Fibroblast of lung (primary cell): ENCODE results near the gene KATNBL1. TPM values are rescaled to one million over a fixed set of nuclear protein-coding genes. Genes with fewer than 3 reads are reported as not detected.
"Not testable (repeated sequence)": the region's sequence is repeated elsewhere in the genome, so short reads cannot be mapped to it uniquely, and the experiment has no call there.

ENCODE experiments used
- DNase-seq, 2 donors: peaks; one replicate each; pipeline versions ENCODE4 v3.0.0 to v3.0.0-alpha.2; 2010; ENCODE audit warnings: low read depth in 2 of 2
- H2AFZ ChIP-seq: 2 replicates; pipeline ENCODE4 v1.5.1; 2012; ENCODE audit warnings: low read length, control low read depth, inconsistent platforms
- H3K27ac ChIP-seq: 2 replicates; pipeline ENCODE4 v1.5.1; 2011; ENCODE audit warnings: low read length, control low read depth; ENCODE audit not compliant: insufficient read depth
- H3K27me3 ChIP-seq: 2 replicates; pipeline ENCODE4 v1.5.1; 2011; ENCODE audit warnings: mild to moderate bottlenecking, low read length; ENCODE audit not compliant: control insufficient read depth, insufficient read depth
- H3K36me3 ChIP-seq: 2 replicates; pipeline ENCODE4 v1.5.1; 2011; ENCODE audit warnings: low read length; ENCODE audit not compliant: control insufficient read depth, insufficient read depth
- H3K4me1 ChIP-seq: 2 replicates; pipeline ENCODE4 v1.5.1; 2011; ENCODE audit warnings: low read length; ENCODE audit not compliant: control insufficient read depth, insufficient read depth; ENCODE audit errors: extremely low read depth
- H3K4me2 ChIP-seq: 2 replicates; pipeline ENCODE4 v1.5.1; 2011; ENCODE audit warnings: low read length, control low read depth; ENCODE audit not compliant: insufficient read depth; ENCODE audit errors: extremely low read depth
- H3K4me3 ChIP-seq, 4 experiments: fragments of 200-600 bp in 1 of 4; sonication (generic) in 1 of 4; replicated peaks in 1 of 4; 2 replicates each; pipeline ENCODE4 v1.5.1; 2011 to 2016; ENCODE audit warnings: low read length in 4 of 4, low read depth in 3 of 4, mild to moderate bottlenecking in 3 of 4, control low read depth in 2 of 4, inconsistent platforms in 1 of 4, mixed read lengths in 1 of 4; ENCODE audit not compliant: insufficient read depth in 1 of 4; ENCODE audit errors: control extremely low read depth in 1 of 4
- H3K79me2 ChIP-seq: 2 replicates; pipeline ENCODE4 v1.5.1; 2012; ENCODE audit warnings: mild to moderate bottlenecking, low read length, inconsistent platforms; ENCODE audit not compliant: control insufficient read depth, insufficient read depth
- H3K9ac ChIP-seq: 2 replicates; pipeline ENCODE4 v1.5.1; 2011; ENCODE audit warnings: mild to moderate bottlenecking, low read length, control low read depth; ENCODE audit not compliant: insufficient read depth
- H3K9me3 ChIP-seq: 2 replicates; pipeline ENCODE4 v1.5.1; 2012; ENCODE audit warnings: low read depth, low read length; ENCODE audit not compliant: control insufficient read depth, insufficient read depth
- H4K20me1 ChIP-seq: 2 replicates; pipeline ENCODE4 v1.5.1; 2011; ENCODE audit warnings: low read length; ENCODE audit not compliant: control insufficient read depth, insufficient read depth; ENCODE audit errors: extremely low read depth
- CTCF ChIP-seq, 2 donors: IDR thresholded peaks in 1 of 2; conservative IDR thresholded peaks in 1 of 2; 1 replicate in 1 of 2; 2 replicates in 1 of 2; pipeline ENCODE4 v1.5.1; 2011 to 2012; ENCODE audit warnings: low read length in 2 of 2, control low read depth in 1 of 2, inconsistent platforms in 1 of 2, low read depth in 1 of 2, mild to moderate bottlenecking in 1 of 2
- EZH2 ChIP-seq: IDR thresholded peaks from 2 replicates; pipeline ENCODE4 v1.5.1; 2012; ENCODE audit warnings: low read length, control low read depth, mild to moderate bottlenecking; ENCODE audit errors: missing control alignments
- polyA plus RNA-seq, 2 donors: library from polyadenylated mRNA; depleted of rRNA in 1 of 2; stranded (reverse) in 1 of 2; unstranded in 1 of 2; fragments of >200 nt; gene quantifications; 2 replicates each; pipeline ENCODE4 v1.2.1, GENCODE V29; 2011 to 2012; ENCODE audit warnings: missing spikeins in 1 of 2
- total RNA-seq: library from RNA; depleted of rRNA; stranded (reverse); fragments of >200 nt; gene quantifications from 2 replicates; pipeline ENCODE4 v1.2.1, GENCODE V29; 2014

Gene KATNBL1
- total and polyA plus RNA-seq, 2 donors (not counting 1 experiment from before 2014, with no cell fraction given) = 26.4 to 35.0 TPM

- H3K27ac ChIP-seq = no peak overlapping the region
- no peaks in the 10 kb centered on the region for H3K27me3 ChIP-seq
- H3K4me3 ChIP-seq = no peak overlapping the region
- no peak for DNase-seq
- no peaks in the 10 kb centered on the region for H3K79me2 ChIP-seq
- TF ChIP-seq CTCF (conservative IDR thresholded peaks at IDR 0.05 in 1 of 2, IDR thresholded peaks at IDR 0.05 in 1 of 2; ENCODE audit: low read depth in 1 of 2, low read length in 2 of 2) (no peak), EZH2 (no peak)
- H3K9me3 ChIP-seq = no peaks in the 10 kb centered on the region
- H3K36me3 ChIP-seq = no peaks in the 10 kb centered on the region
- no peaks in the 10 kb centered on the region for H3K4me1 ChIP-seq
- H3K4me2 ChIP-seq = no peak overlapping the region
- no peak overlapping the region for H3K9ac ChIP-seq
- H4K20me1 ChIP-seq = no peaks in the 10 kb centered on the region
- H2AFZ ChIP-seq = no peak overlapping the region
Measured at GRCh38 chr15:34125945-34126344, 84.0 kb downstream of the KATNBL1 start.

- DNase-seq = no peak
- Histone ChIP-seq H3K36me3 (no peaks in the 10 kb centered on the region), H3K9me3 (no peaks in the 10 kb centered on the region), H3K27me3 (no peaks in the 10 kb centered on the region), H2AFZ (no peak overlapping the region), H3K79me2 (no peaks in the 10 kb centered on the region), H3K27ac (no peak overlapping the region), H3K4me3 (no peak overlapping the region), H4K20me1 (no peaks in the 10 kb centered on the region), H3K4me1 (no peaks in the 10 kb centered on the region), H3K4me2 (no peak overlapping the region), H3K9ac (no peak overlapping the region)
- TF ChIP-seq CTCF (conservative IDR thresholded peaks at IDR 0.05 in 1 of 2, IDR thresholded peaks at IDR 0.05 in 1 of 2; ENCODE audit: low read depth in 1 of 2, low read length in 2 of 2) (no peak), EZH2 (no peak)
Measured at GRCh38 chr15:34124651-34125050, 85.2 kb downstream of the KATNBL1 start.

GRCh38 chr15:34122771-34123183 lies 87.1 kb downstream of the KATNBL1 start:
- no peaks in the 10 kb centered on the region for H3K27me3 ChIP-seq
- no peaks in the 10 kb centered on the region for H3K79me2 ChIP-seq
- no peak for TF ChIP-seq CTCF (conservative IDR thresholded peaks at IDR 0.05 in 1 of 2, IDR thresholded peaks at IDR 0.05 in 1 of 2; ENCODE audit: low read depth in 1 of 2, low read length in 2 of 2)
- TF ChIP-seq EZH2 = no peak
- peak overlapping the region; percentile 31 for H3K27ac ChIP-seq
- no peak overlapping the region for H3K9ac ChIP-seq
- H4K20me1 ChIP-seq = no peaks in the 10 kb centered on the region
- DNase-seq = peak; percentile 87 to 98
- no peaks in the 10 kb centered on the region for H3K4me1 ChIP-seq
- no peak overlapping the region for H2AFZ ChIP-seq
- H3K36me3 ChIP-seq = no peaks in the 10 kb centered on the region
- peak overlapping the region; percentile 38 for H3K4me2 ChIP-seq
- H3K9me3 ChIP-seq = no peaks in the 10 kb centered on the region
- H3K4me3 ChIP-seq = no peak overlapping the region

DNA sequence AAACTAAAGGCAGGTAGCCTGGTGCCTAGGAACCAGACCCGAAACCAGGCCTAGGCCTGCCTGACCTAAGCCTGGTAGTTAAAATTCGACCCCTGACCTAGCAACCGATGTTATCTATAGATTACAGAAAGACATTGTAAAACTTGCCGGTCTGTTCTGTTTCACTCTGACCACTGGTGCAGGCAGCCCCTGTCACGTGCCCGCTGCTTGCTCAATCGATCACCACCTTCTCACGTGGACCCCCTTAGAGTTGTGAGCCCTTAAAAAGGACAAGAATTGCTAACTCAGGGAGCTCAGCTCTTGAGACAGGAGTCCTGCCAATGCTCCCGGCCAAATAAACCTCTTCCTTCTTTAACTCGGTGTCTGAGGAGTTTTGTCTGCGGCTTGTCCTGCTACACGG lies 88.1 kb downstream of the KATNBL1 start:
- H3K4me1 ChIP-seq, H3K27ac ChIP-seq, H3K9ac ChIP-seq: not testable (repeated sequence)

DNA sequence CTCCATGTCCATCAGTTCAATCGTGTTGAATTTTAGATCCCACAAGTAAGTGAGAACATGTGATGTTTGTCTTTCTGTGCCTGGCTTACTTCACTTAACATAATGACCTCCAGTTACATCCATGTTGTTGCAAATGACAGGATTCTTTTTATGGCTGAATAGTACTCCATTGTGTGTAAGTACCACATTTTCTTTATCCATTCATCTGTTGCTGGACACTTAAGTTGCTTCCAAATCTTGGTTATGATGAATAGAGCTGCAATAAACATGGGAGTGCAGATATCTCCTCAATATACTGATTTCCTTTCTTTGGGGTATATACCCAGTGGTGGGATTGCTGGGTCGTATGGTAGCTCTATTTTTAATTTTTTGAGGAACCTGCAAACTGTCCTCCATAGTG lies 89.5 kb downstream of the KATNBL1 start:
- DNase-seq, H2AFZ ChIP-seq, H3K79me2 ChIP-seq, H3K9ac ChIP-seq, H3K36me3 ChIP-seq, H3K4me2 ChIP-seq, H3K9me3 ChIP-seq, H3K4me1 ChIP-seq, H3K4me3 ChIP-seq, H3K27me3 ChIP-seq, H3K27ac ChIP-seq, H4K20me1 ChIP-seq: not testable (repeated sequence)

More for the DNA sequence above, 88.1 kb downstream of the KATNBL1 start:
- H3K4me2 ChIP-seq, H3K36me3 ChIP-seq, H3K79me2 ChIP-seq, H4K20me1 ChIP-seq, DNase-seq, H3K9me3 ChIP-seq, H3K27me3 ChIP-seq, H2AFZ ChIP-seq, H3K4me3 ChIP-seq: not testable (repeated sequence)
